HepG2 (cell line): ENCODE measurements around the gene ALDH3A2. TPM values are rescaled to one million over a fixed set of nuclear protein-coding genes. Genes with fewer than 3 reads are reported as not detected.

Experiments used
- ERF ChIP-seq: IDR thresholded peaks from 2 replicates; pipeline ENCODE4 v1.6.1; 2018; ENCODE audit warnings: missing biosample characterization, missing genetic modification reagents
- FOXA1 ChIP-seq, 2 experiments: fragments of 450-650 bp in 1 of 2; sonication (generic) in 1 of 2; formaldehyde crosslinking in 1 of 2; IDR thresholded peaks; 2 replicates each; pipeline versions ENCODE4 v1.4.0 to v1.6.1; 2016 to 2020; ENCODE audit warnings: missing genetic modification reagents in 1 of 2
- HOMEZ ChIP-seq: IDR thresholded peaks from 2 replicates; pipeline ENCODE4 v1.6.1; 2016; ENCODE audit warnings: low read depth
- IKZF4 ChIP-seq: sonication (generic); formaldehyde crosslinking; IDR thresholded peaks from 2 replicates; pipeline ENCODE4 v1.5.1; 2020; ENCODE audit warnings: borderline replicate concordance, mild to moderate bottlenecking, low read depth, missing genetic modification reagents; ENCODE audit errors: not compliant biosample characterization
- IRF9 ChIP-seq: sonication (generic); formaldehyde crosslinking; IDR thresholded peaks from 2 replicates; pipeline ENCODE4 v1.8.0; 2022; ENCODE audit warnings: missing genetic modification reagents, mild to moderate bottlenecking, borderline replicate concordance
- KAT8 ChIP-seq: IDR thresholded peaks from 2 replicates; pipeline ENCODE4 v1.6.1; 2016; ENCODE audit warnings: missing genetic modification reagents, missing compliant biosample characterization
- NFRKB ChIP-seq: fragments of 450-650 bp; IDR thresholded peaks from 2 replicates; pipeline ENCODE4 v1.6.1; 2017
- NR1H2 ChIP-seq: sonication (generic); formaldehyde crosslinking; IDR thresholded peaks from 2 replicates; pipeline ENCODE4 v1.8.1; 2022; ENCODE audit warnings: low read depth, missing genetic modification reagents, borderline replicate concordance
- PHF8 ChIP-seq: sonication (generic); formaldehyde crosslinking; IDR thresholded peaks from 2 replicates; pipeline ENCODE4 v1.5.0; 2020; ENCODE audit warnings: missing genetic modification reagents
- RERE ChIP-seq: IDR thresholded peaks from 2 replicates; pipeline ENCODE4 v1.6.1; 2016; ENCODE audit warnings: low read depth, missing genetic modification reagents, missing compliant biosample characterization
- REXO4 ChIP-seq: sonication (generic); formaldehyde crosslinking; IDR thresholded peaks from 2 replicates; pipeline ENCODE4 v1.8.0; 2022; ENCODE audit warnings: missing genetic modification reagents, mild to moderate bottlenecking, borderline replicate concordance
- TCF7L2 ChIP-seq: IDR thresholded peaks from 2 replicates; pipeline ENCODE4 v1.6.1; 2011; ENCODE audit warnings: mild to moderate bottlenecking, low read depth, low read length, moderate library complexity
- TRIM24 ChIP-seq: sonication (generic); formaldehyde crosslinking; IDR thresholded peaks from 2 replicates; pipeline ENCODE4 v1.8.0; 2022; ENCODE audit warnings: mild to moderate bottlenecking, missing genetic modification reagents
- ZNF282 ChIP-seq: fragments of 450-650 bp; IDR thresholded peaks from 2 replicates; pipeline ENCODE4 v1.6.1; 2018; ENCODE audit not compliant: partially characterized antibody
- ZNF333 ChIP-seq: sonication (generic); formaldehyde crosslinking; IDR thresholded peaks from 2 replicates; pipeline ENCODE4 v1.4.0; 2020; ENCODE audit warnings: mild to moderate bottlenecking, missing genetic modification reagents, borderline replicate concordance
- ZNF883 ChIP-seq: sonication (generic); formaldehyde crosslinking; IDR thresholded peaks from 2 replicates; pipeline ENCODE4 v1.5.1; 2020; ENCODE audit warnings: mild to moderate bottlenecking, missing genetic modification reagents; ENCODE audit errors: not compliant biosample characterization
- polyA plus RNA-seq, 8 experiments: library from polyadenylated mRNA; depleted of rRNA in 3 of 8; stranded (reverse) in 7 of 8; unstranded in 1 of 8; fragments of >200 nt; fragmentation: Illumina TruSeq in 4 of 8; extraction: Trizol in 4 of 8; gene quantifications; 2 replicates each; pipeline versions ENCODE4 v1.2.1 to v1.2.3, GENCODE V29; 2011 to 2016; ENCODE audit warnings: low read depth in 4 of 8, missing spikeins in 1 of 8, mixed read lengths in 1 of 8; ENCODE audit not compliant: insufficient read depth in 1 of 8
- total RNA-seq, 5 experiments: library from RNA; depleted of rRNA; stranded (reverse); fragments of >200 nt; fragmentation: Illumina TruSeq; extraction: Trizol; gene quantifications; 2 replicates each; pipeline ENCODE4 v1.2.3, GENCODE V29; 2016; ENCODE audit warnings: low read depth in 1 of 5
- TF ChIP-seq, protein P1 (sequence below), 2 experiments: sonication (generic) in 1 of 2; formaldehyde crosslinking in 1 of 2; IDR thresholded peaks; 2 replicates each; pipeline versions ENCODE4 v1.5.1 to v1.6.1; 2011 to 2020; ENCODE audit warnings: borderline replicate concordance in 1 of 2, low read depth in 1 of 2, low read length in 1 of 2, mild to moderate bottlenecking in 1 of 2, missing genetic modification reagents in 1 of 2, moderate library complexity in 1 of 2

ALDH3A2 gene
- total and polyA plus RNA-seq, 2 of the 13 experiments (the other 11 are each of a cell fraction or from before 2014, with no cell fraction given) = 80.8 to 180 TPM

GRCh38 chr17:19703828-19704613 is 55.5 kb downstream of the ALDH3A2 start (continued):
- no peak for TF ChIP-seq RERE (CRISPR knock-in tag)
- TF ChIP-seq HOMEZ = no peak
- peak; percentile 73; the same call in 1 of the 2 replicates for TF ChIP-seq ZNF333 (CRISPR knock-in tag)
- no peak for TF ChIP-seq ERF (CRISPR knock-in tag)
- TF ChIP-seq FOXA1 (IDR thresholded peaks at IDR 0.05) = no peak
- peak; percentile 39; the same call in 1 of the 2 replicates for TF ChIP-seq FOXA1 (CRISPR knock-in tag; IDR thresholded peaks at IDR 0.05)
- TF ChIP-seq, protein P1, sequence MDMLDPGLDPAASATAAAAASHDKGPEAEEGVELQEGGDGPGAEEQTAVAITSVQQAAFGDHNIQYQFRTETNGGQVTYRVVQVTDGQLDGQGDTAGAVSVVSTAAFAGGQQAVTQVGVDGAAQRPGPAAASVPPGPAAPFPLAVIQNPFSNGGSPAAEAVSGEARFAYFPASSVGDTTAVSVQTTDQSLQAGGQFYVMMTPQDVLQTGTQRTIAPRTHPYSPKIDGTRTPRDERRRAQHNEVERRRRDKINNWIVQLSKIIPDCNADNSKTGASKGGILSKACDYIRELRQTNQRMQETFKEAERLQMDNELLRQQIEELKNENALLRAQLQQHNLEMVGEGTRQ (IDR thresholded peaks at IDR 0.05; ENCODE audit: low read depth, low read length) = no peak
- TF ChIP-seq, protein P1 (CRISPR knock-in tag; IDR thresholded peaks at IDR 0.05; ENCODE audit: borderline replicate concordance) = no peak
- no peak for TF ChIP-seq PHF8 (CRISPR knock-in tag)
- peak; percentile 55; the same call in 1 of the 2 replicates for TF ChIP-seq IRF9 (CRISPR knock-in tag)
- TF ChIP-seq NR1H2 (CRISPR knock-in tag) = no peak
- TF ChIP-seq ZNF883 (CRISPR knock-in tag) = peak; percentile 77
- no peak for TF ChIP-seq ZNF282
- TF ChIP-seq IKZF4 (CRISPR knock-in tag) = no peak
- TF ChIP-seq NFRKB = no peak
- no peak for TF ChIP-seq REXO4
- TF ChIP-seq TRIM24 (CRISPR knock-in tag) = no peak
- no peak; the same call in 1 of the 2 replicates for TF ChIP-seq KAT8 (CRISPR knock-in tag)
- no peak for TF ChIP-seq TCF7L2
